Measurements from ENCODE around the gene C4orf50.

GRCh38 chr4:6009452-6009851 lies 8.8 kb downstream of the C4orf50 start:
- TF ChIP-seq CTCF (conservative IDR thresholded peaks at IDR 0.05) = no peak
- no peak for TF ChIP-seq EZH2 (IDR thresholded peaks at IDR 0.05; ENCODE audit: low read depth)

Data from PC-9 (cell line).